OCI-LY7 (cell line): ENCODE measurements around the gene KMO. TPM values are rescaled to one million over a fixed set of nuclear protein-coding genes. Genes with fewer than 3 reads are reported as not detected.

Experiments
- BruUV-seq: library from RNA; stranded (reverse); fragments of 400-500 nt; replicated peaks from 2 replicates; lab custom pipeline; 2021; lab: Mats Ljungman, UMichigan
- CTCF ChIA-PET: fragments of 300-600 bp; sonication (Branson Sonifier 250); formaldehyde crosslinking; loops from one replicate; lab custom pipeline; 2022; ENCODE audit warnings: antibody characterized with exemption; ENCODE audit not compliant: unreplicated experiment; lab: Charles Lee
- POLR2A ChIA-PET: fragments of 300-600 bp; sonication (Branson Sonifier 250); formaldehyde crosslinking; loops from one replicate; lab custom pipeline; 2022; ENCODE audit warnings: antibody characterized with exemption; lab: Charles Lee
- DNase-seq: peaks from one replicate; pipeline ENCODE4 v3.0.0-alpha.2; 2015; ENCODE audit warnings: low spot score
- H2AFZ ChIP-seq: fragments of 200-600 bp; sonication (generic), shearing (Covaris generic); 2 replicates; pipeline ENCODE4 v1.6.1; 2014; ENCODE audit warnings: mild to moderate bottlenecking, antibody characterized with exemption, low read length, moderate library complexity
- H3K27ac ChIP-seq: fragments of 200-600 bp; sonication (generic); 2 replicates; pipeline ENCODE4 v1.5.1; 2014; ENCODE audit warnings: mixed run types, low read depth, mild to moderate bottlenecking, moderate library complexity, low read length, inconsistent platforms; ENCODE audit not compliant: poor library complexity, severe bottlenecking
- H3K36me3 ChIP-seq: fragments of 200-600 bp; sonication (generic); 2 replicates; pipeline ENCODE4 v1.6.1; 2014; ENCODE audit warnings: mild to moderate bottlenecking, antibody characterized with exemption, low read length, moderate library complexity, mixed read lengths; ENCODE audit not compliant: insufficient read depth
- H3K4me1 ChIP-seq: fragments of 200-600 bp; sonication (generic); 2 replicates; pipeline ENCODE4 v1.5.1; 2014; ENCODE audit warnings: mild to moderate bottlenecking, low read length; ENCODE audit not compliant: insufficient read depth, poor library complexity, severe bottlenecking
- H3K4me2 ChIP-seq: fragments of 200-600 bp; sonication (generic); 2 replicates; pipeline ENCODE4 v1.6.1; 2014; ENCODE audit warnings: mild to moderate bottlenecking, low read length
- H3K4me3 ChIP-seq: fragments of 200-600 bp; sonication (generic); 2 replicates; pipeline ENCODE4 v1.5.1; 2014; ENCODE audit warnings: mild to moderate bottlenecking, low read depth, low read length; ENCODE audit not compliant: poor library complexity, severe bottlenecking
- H3K79me2 ChIP-seq: fragments of 200-600 bp; sonication (generic); 2 replicates; pipeline ENCODE4 v1.6.1; 2016; ENCODE audit warnings: low read depth, mild to moderate bottlenecking, low read length, moderate library complexity, mixed read lengths; ENCODE audit not compliant: insufficient read depth
- H3K9me2 ChIP-seq: fragments of 200-600 bp; sonication (generic); 2 replicates; pipeline ENCODE4 v1.6.1; 2016; ENCODE audit warnings: mild to moderate bottlenecking, low read length, mixed read lengths; ENCODE audit not compliant: insufficient read depth
- H3K9me3 ChIP-seq: fragments of 200-600 bp; sonication (generic); 2 replicates; pipeline ENCODE4 v1.6.1; 2014; ENCODE audit warnings: mild to moderate bottlenecking, mixed run types, low read length, mixed read lengths
- H4K20me1 ChIP-seq: fragments of 200-600 bp; sonication (generic); 2 replicates; pipeline ENCODE4 v1.6.1; 2014; ENCODE audit warnings: mild to moderate bottlenecking, antibody characterized with exemption, low read length, moderate library complexity, mixed read lengths; ENCODE audit not compliant: insufficient read depth
- CTCF ChIP-seq: fragments of 200-600 bp; sonication (generic); conservative IDR thresholded peaks from 2 replicates; pipeline ENCODE4 v1.5.1; 2014; ENCODE audit warnings: mild to moderate bottlenecking, antibody characterized with exemption, low read length, moderate library complexity, mixed read lengths
- EZH2phosphoT487 ChIP-seq: fragments of 200-600 bp; sonication (generic); IDR thresholded peaks from 2 replicates; pipeline ENCODE4 v1.6.1; 2018; ENCODE audit warnings: low read depth, borderline replicate concordance, mild to moderate bottlenecking, mixed run types, antibody characterized with exemption, low read length, moderate library complexity, mixed read lengths
- intact Hi-C: fragments of 100-400 bp; cut with micrococcal nuclease; formaldehyde crosslinking; loops from one replicate; pipeline ENCODE4 v1.10.0; 2022; ENCODE audit not compliant: unreplicated experiment
- total RNA-seq, 2 experiments: library from RNA; depleted of rRNA in 1 of 2; stranded (reverse); fragments of >200 nt in 1 of 2; shearing (Covaris generic) in 1 of 2; gene quantifications; 2 replicates each; pipeline ENCODE4 v1.2.3, GENCODE V29; 2014 to 2022

Gene KMO
- total RNA-seq, 2 experiments from 2014 or later, result 3.2 to 14.2 TPM

DNA sequence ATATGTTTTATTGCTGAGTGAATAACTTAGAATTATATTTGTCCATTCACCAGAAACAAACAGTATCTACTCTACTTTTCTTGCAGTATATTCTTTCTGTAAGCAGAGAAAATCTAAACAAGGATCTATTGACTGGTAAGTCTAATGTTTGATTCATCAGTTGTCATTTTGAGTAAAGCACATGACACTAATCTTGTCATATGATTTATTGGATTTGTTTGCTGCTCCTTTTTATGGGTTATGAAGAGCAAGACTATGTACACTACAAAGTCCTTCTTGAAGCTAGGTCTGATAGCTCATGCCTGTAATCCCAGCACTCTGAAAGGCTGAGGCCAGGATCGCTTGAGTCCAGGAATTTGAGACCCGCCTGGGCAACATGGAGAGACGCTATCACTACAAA lies 23.3 kb downstream of the KMO start:
- ChIA-PET POLR2A (interaction anchor here (1.1 to 2.0 kb wide), 4 partner anchors 9 to 18 kb away, joined by 4 to 11 read pairs (median 6); no protein-coding TSS in a partner anchor), CTCF (no interaction called here)
- no peak overlapping the region for H3K4me2 ChIP-seq
- intact Hi-C loops, result no loop called here
- peaks cover 38% of the 10 kb centered on the region for H3K36me3 ChIP-seq
- TF ChIP-seq EZH2phosphoT487 (no peak), CTCF (no peak)
- H2AFZ ChIP-seq, result no peak overlapping the region
- BruUV-seq, result no TSS peak
- H4K20me1 ChIP-seq, result no peaks in the 10 kb centered on the region
- H3K79me2 ChIP-seq, result no peaks in the 10 kb centered on the region
- H3K4me3 ChIP-seq, result no peak overlapping the region
- peaks cover 21% of the 10 kb centered on the region for H3K4me1 ChIP-seq
- no peaks in the 10 kb centered on the region for H3K9me2 ChIP-seq
- DNase-seq, result no peak
- no peaks in the 10 kb centered on the region for H3K9me3 ChIP-seq
- no peak overlapping the region for H3K27ac ChIP-seq

DNA sequence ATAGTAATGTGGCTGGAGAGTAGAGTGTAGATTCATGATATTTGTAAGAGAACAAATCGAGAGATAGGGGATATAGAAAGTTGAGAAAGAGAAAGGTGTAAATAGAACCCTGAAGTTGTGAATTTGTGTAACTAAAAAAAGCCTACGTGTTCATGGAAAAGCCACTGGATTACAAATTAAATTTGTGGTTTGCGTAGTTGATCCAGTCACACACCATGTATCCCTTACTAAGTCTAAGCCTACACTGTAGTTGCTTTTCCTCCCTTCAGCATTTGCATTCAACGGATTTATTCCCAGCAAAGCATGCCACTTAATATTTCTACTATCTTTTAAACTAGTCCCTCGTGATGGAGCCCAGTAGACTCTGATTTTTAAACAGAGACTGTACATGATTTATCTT lies 24.9 kb downstream of the KMO start:
- no peak for DNase-seq
- no peaks in the 10 kb centered on the region for H4K20me1 ChIP-seq
- peaks cover 8% of the 10 kb centered on the region for H3K4me1 ChIP-seq
- POLR2A ChIA-PET, result no interaction called here
- H3K9me2 ChIP-seq, result no peaks in the 10 kb centered on the region
- no peak for TF ChIP-seq CTCF
- no peak for TF ChIP-seq EZH2phosphoT487
- H2AFZ ChIP-seq, result no peak overlapping the region
- CTCF ChIA-PET, result no interaction called here
- H3K36me3 ChIP-seq, result peaks cover 31% of the 10 kb centered on the region
- no peak overlapping the region for H3K4me2 ChIP-seq
- intact Hi-C loops, result no loop called here
- H3K9me3 ChIP-seq, result no peaks in the 10 kb centered on the region
- no peak overlapping the region for H3K4me3 ChIP-seq
- no peak overlapping the region for H3K27ac ChIP-seq
- H3K79me2 ChIP-seq, result no peaks in the 10 kb centered on the region
- BruUV-seq, result no TSS peak

DNA sequence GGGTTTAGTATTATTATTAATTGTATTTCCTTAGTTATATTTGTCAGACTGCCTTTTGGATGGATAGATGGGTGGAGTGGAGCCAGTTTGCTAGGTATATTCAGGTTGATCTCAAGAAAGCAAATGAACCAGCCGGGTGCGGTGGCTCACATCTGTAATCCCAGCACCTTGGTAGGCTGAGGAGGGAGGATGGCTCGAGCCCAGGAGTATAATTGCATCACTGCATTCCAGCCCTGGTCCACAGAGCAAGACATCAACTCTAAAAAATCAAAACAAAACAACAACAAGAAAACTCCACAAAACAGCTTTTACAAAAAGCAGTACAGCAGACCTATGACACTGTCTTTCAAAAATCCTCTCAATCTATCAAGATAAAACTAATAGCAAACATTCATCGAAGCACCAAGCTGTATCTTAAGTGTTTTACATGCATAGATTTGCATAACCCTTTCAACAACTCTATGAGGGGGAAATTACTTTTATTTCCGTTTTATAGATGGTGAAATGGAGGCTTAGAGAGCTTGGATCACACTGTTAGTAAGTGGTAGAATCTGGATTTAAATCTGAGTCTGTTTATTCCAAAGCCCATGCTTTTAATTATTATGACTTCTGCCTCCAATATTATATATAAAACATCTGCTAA lies 25.5 kb downstream of the KMO start:
- ChIA-PET POLR2A (interaction anchor here (0.9 kb wide), 1 partner anchor 15 kb away, joined by 3 read pairs; no protein-coding TSS in a partner anchor), CTCF (no interaction called here)
- Histone ChIP-seq H3K27ac (no peak overlapping the region), H2AFZ (no peak overlapping the region), H3K9me2 (no peaks in the 10 kb centered on the region), H3K36me3 (peaks cover 31% of the 10 kb centered on the region), H3K4me2 (no peak overlapping the region), H4K20me1 (no peaks in the 10 kb centered on the region), H3K4me1 (peaks cover 2% of the 10 kb centered on the region), H3K9me3 (no peaks in the 10 kb centered on the region), H3K79me2 (no peaks in the 10 kb centered on the region), H3K4me3 (no peak overlapping the region)
- no TSS peak for BruUV-seq
- no peak for DNase-seq
- intact Hi-C loops, result no loop called here
- TF ChIP-seq EZH2phosphoT487, result no peak
- TF ChIP-seq CTCF, result no peak
